GM12864 (cell line): ENCODE measurements around the gene LRIG3.

Experiments used
- DNase-seq: peaks from one replicate; pipeline ENCODE4 v3.0.0-alpha.2; 2011; ENCODE audit warnings: low read depth
- H3K4me3 ChIP-seq: 2 replicates; pipeline ENCODE4 v1.5.1; 2011; ENCODE audit warnings: mild to moderate bottlenecking, low read depth, low read length, control low read depth
- CTCF ChIP-seq: IDR thresholded peaks from 2 replicates; pipeline ENCODE4 v1.5.1; 2011; ENCODE audit warnings: low read depth, mild to moderate bottlenecking, moderate library complexity, low read length, control low read depth, inconsistent platforms; ENCODE audit errors: missing control alignments

LRIG3 gene

GRCh38 chr12:58841058-58841798 lies 79.1 kb downstream of the LRIG3 start:
- TF ChIP-seq CTCF, result no peak
- no peak for DNase-seq
- H3K4me3 ChIP-seq, result no peak overlapping the region

- no peak overlapping the region for H3K4me3 ChIP-seq
- TF ChIP-seq CTCF, result no peak
- DNase-seq, result no peak
These were observed 86.5 kb downstream of the LRIG3 start for GRCh38 chr12:58833853-58834252.

- DNase-seq, result no peak
- no peak for TF ChIP-seq CTCF
- H3K4me3 ChIP-seq, result no peak overlapping the region
These were observed 87.4 kb downstream of the LRIG3 start for GRCh38 chr12:58832920-58833319.
